NCI-H2081 (cell line): Measurements from ENCODE around the gene ZFP30.
"Not testable (repeated sequence)": the region's sequence is repeated elsewhere in the genome, so short reads cannot be mapped to it uniquely, and the experiment has no call there.

Experiments used
- DNase-seq, 2 experiments: peaks; one replicate each; lab custom pipeline; 2025; lab: John Stamatoyannopoulos, UW

Gene ZFP30

GRCh38 chr19:37655301-37655688 lies at the start of gene ZFP30:
Gene ZFP30, minus strand, starts transcription at chr19:37655465. Its CDS starts 7,643 bp downstream, at chr19:37647822.
- peak; percentile 91 to 92 for DNase-seq

- no peak for DNase-seq
These were observed 43.8 kb upstream of the ZFP30 start for GRCh38 chr19:37699057-37699456.

- no peak for DNase-seq
These were observed 43.0 kb upstream of the ZFP30 start for GRCh38 chr19:37698216-37698615.

GRCh38 chr19:37695144-37695899 lies 40.1 kb upstream of the ZFP30 start:
- no peak for DNase-seq

GRCh38 chr19:37692956-37693620 lies 37.8 kb upstream of the ZFP30 start:
- no peak for DNase-seq

GRCh38 chr19:37691881-37692504 lies 36.7 kb upstream of the ZFP30 start:
- no peak for DNase-seq

GRCh38 chr19:37683520-37683919 lies 28.3 kb upstream of the ZFP30 start:
- DNase-seq: no peak

- no peak for DNase-seq
These were observed 14.2 kb upstream of the ZFP30 start for GRCh38 chr19:37669450-37669914.

GRCh38 chr19:37657157-37657556 lies 1.9 kb upstream of the ZFP30 start:
- not testable (repeated sequence) for DNase-seq

- DNase-seq: peak; percentile 86 to 88
These were observed 565 bp upstream of the ZFP30 start for GRCh38 chr19:37655689-37656371.

- DNase-seq: peak in 1 of 2 experiments; percentile 59
These were observed 500 bp downstream of the ZFP30 start for GRCh38 chr19:37654629-37655300.

GRCh38 chr19:37654118-37654517 lies 1.1 kb downstream of the ZFP30 start:
- no peak for DNase-seq

- DNase-seq: no peak
These were observed 19.9 kb downstream of the ZFP30 start for GRCh38 chr19:37635076-37636056.

- DNase-seq: peak; percentile 50 to 75
These were observed 60.3 kb downstream of the ZFP30 start for GRCh38 chr19:37594982-37595382.

- DNase-seq: peak; percentile 94 to 97
These were observed 60.8 kb downstream of the ZFP30 start, which contains the start of the genes ZNF540 and ZNF571 for GRCh38 chr19:37594304-37594981. Gene ZNF540, plus strand, starts transcription at chr19:37594876. Its CDS starts 3,572 bp downstream, at chr19:37598448. Gene ZNF571, minus strand, starts transcription at chr19:37594792. Its CDS starts 8,116 bp downstream, at chr19:37586676.

- DNase-seq: no peak
These were observed 61.3 kb downstream of the ZFP30 start for GRCh38 chr19:37593996-37594303.

- no peak for DNase-seq
These were observed 71.9 kb downstream of the ZFP30 start for GRCh38 chr19:37583340-37583739.

GRCh38 chr19:37572203-37572602 lies 83.1 kb downstream of the ZFP30 start:
- DNase-seq: no peak

- no peak for DNase-seq
These were observed 89.9 kb downstream of the ZFP30 start for GRCh38 chr19:37565370-37565669.
